Measurements from ENCODE around the gene MRPL14.

MRPL14 gene

GRCh38 chr6:44143731-44144130, 16.5 kb upstream of the MRPL14 start:
- H3K36me3 ChIP-seq (ENCODE audit: insufficient read depth), result no peaks in the 10 kb centered on the region
- no peak for TF ChIP-seq CTCF (conservative IDR thresholded peaks at IDR 0.05; ENCODE audit: low read depth, low read length)
- H4K20me1 ChIP-seq (ENCODE audit: insufficient read depth), result no peaks in the 10 kb centered on the region
- H3K27me3 ChIP-seq (ENCODE audit: insufficient read depth, low read depth), result no peaks in the 10 kb centered on the region
- no peaks in the 10 kb centered on the region for H3K4me1 ChIP-seq (ENCODE audit: low read depth, poor library complexity, severe bottlenecking)
- no peak overlapping the region for H3K4me2 ChIP-seq
- H3K79me2 ChIP-seq (ENCODE audit: insufficient read depth, low read depth), result no peaks in the 10 kb centered on the region
- no peak overlapping the region for H3K27ac ChIP-seq
- no peak overlapping the region for H3K9ac ChIP-seq
- H2AFZ ChIP-seq (ENCODE audit: low read depth), result no peak overlapping the region
- no peak overlapping the region for H3K4me3 ChIP-seq (IDR thresholded peaks at IDR 0.05; ENCODE audit: insufficient read depth, low read depth, low read length)

GRCh38 chr6:44142835-44143234, 15.6 kb upstream of the MRPL14 start:
- no peak overlapping the region for H3K4me2 ChIP-seq
- TF ChIP-seq CTCF (conservative IDR thresholded peaks at IDR 0.05; ENCODE audit: low read depth, low read length), result no peak
- no peaks in the 10 kb centered on the region for H3K4me1 ChIP-seq (ENCODE audit: low read depth, poor library complexity, severe bottlenecking)
- no peaks in the 10 kb centered on the region for H3K36me3 ChIP-seq (ENCODE audit: insufficient read depth)
- no peak overlapping the region for H2AFZ ChIP-seq (ENCODE audit: low read depth)
- no peak overlapping the region for H3K9ac ChIP-seq
- H4K20me1 ChIP-seq (ENCODE audit: insufficient read depth), result no peaks in the 10 kb centered on the region
- no peaks in the 10 kb centered on the region for H3K27me3 ChIP-seq (ENCODE audit: insufficient read depth, low read depth)
- H3K79me2 ChIP-seq (ENCODE audit: insufficient read depth, low read depth), result no peaks in the 10 kb centered on the region
- no peak overlapping the region for H3K4me3 ChIP-seq (IDR thresholded peaks at IDR 0.05; ENCODE audit: insufficient read depth, low read depth, low read length)
- no peak overlapping the region for H3K27ac ChIP-seq

- Histone ChIP-seq H2AFZ (ENCODE audit: low read depth) (no peak overlapping the region), H3K27ac (no peak overlapping the region), H3K4me1 (ENCODE audit: low read depth, poor library complexity, severe bottlenecking) (no peaks in the 10 kb centered on the region), H3K4me2 (no peak overlapping the region), H3K4me3 (IDR thresholded peaks at IDR 0.05; ENCODE audit: insufficient read depth, low read depth, low read length) (no peak overlapping the region), H4K20me1 (ENCODE audit: insufficient read depth) (no peaks in the 10 kb centered on the region), H3K9ac (no peak overlapping the region), H3K27me3 (ENCODE audit: insufficient read depth, low read depth) (no peaks in the 10 kb centered on the region), H3K79me2 (ENCODE audit: insufficient read depth, low read depth) (no peaks in the 10 kb centered on the region), H3K36me3 (ENCODE audit: insufficient read depth) (no peaks in the 10 kb centered on the region)
- no peak for TF ChIP-seq CTCF (conservative IDR thresholded peaks at IDR 0.05; ENCODE audit: low read depth, low read length)
These were observed 12.1 kb upstream of the MRPL14 start for GRCh38 chr6:44139351-44139743.

GRCh38 chr6:44138717-44139350, 11.6 kb upstream of the MRPL14 start:
- TF ChIP-seq CTCF (conservative IDR thresholded peaks at IDR 0.05; ENCODE audit: low read depth, low read length), result no peak
- Histone ChIP-seq H4K20me1 (ENCODE audit: insufficient read depth) (no peaks in the 10 kb centered on the region), H3K27me3 (ENCODE audit: insufficient read depth, low read depth) (no peaks in the 10 kb centered on the region), H3K4me3 (IDR thresholded peaks at IDR 0.05; ENCODE audit: insufficient read depth, low read depth, low read length) (no peak overlapping the region), H2AFZ (ENCODE audit: low read depth) (no peak overlapping the region), H3K79me2 (ENCODE audit: insufficient read depth, low read depth) (no peaks in the 10 kb centered on the region), H3K9ac (no peak overlapping the region), H3K4me2 (no peak overlapping the region), H3K36me3 (ENCODE audit: insufficient read depth) (no peaks in the 10 kb centered on the region), H3K4me1 (ENCODE audit: low read depth, poor library complexity, severe bottlenecking) (no peaks in the 10 kb centered on the region), H3K27ac (no peak overlapping the region)

Data from KMS-11 (cell line).